B cell (primary cell): Measurements from ENCODE around the gene GABRG3. TPM values are rescaled to one million over a fixed set of nuclear protein-coding genes. Genes with fewer than 3 reads are reported as not detected.

ENCODE experiments used
- ATAC-seq: fragments of 200-7000 bp; cut with Tn5 transposase; one replicate; pipeline ENCODE4 v1.10.0; 2021; ENCODE audit warnings: low read depth, mild to moderate bottlenecking, moderate number of reproducible peaks, moderate library complexity
- CTCF ChIA-PET: fragments of 350-600 bp; sonication (Branson Sonifier 250); formaldehyde crosslinking; loops from one replicate; lab custom pipeline; 2021; ENCODE audit warnings: antibody characterized with exemption, inconsistent platforms; lab: Charles Lee
- POLR2A ChIA-PET: fragments of 350-600 bp; sonication (Branson Sonifier 250); formaldehyde crosslinking; loops from one replicate; lab custom pipeline; 2021; ENCODE audit warnings: antibody characterized with exemption; lab: Charles Lee
- DNase-seq: peaks from one replicate; pipeline ENCODE4 v3.0.0; 2013
- H2AFZ ChIP-seq: 2 replicates; pipeline ENCODE4 v1.6.1; 2012; ENCODE audit warnings: mild to moderate bottlenecking, low read depth, low read length; ENCODE audit not compliant: insufficient read depth, poor library complexity, severe bottlenecking
- H3K27ac ChIP-seq, 2 donors: 1 replicate in 1 of 2; 2 replicates in 1 of 2; pipeline ENCODE4 v1.5.1; 2012 to 2013; ENCODE audit warnings: low read length in 2 of 2, mild to moderate bottlenecking in 2 of 2, moderate library complexity in 1 of 2
- H3K27me3 ChIP-seq, 4 experiments: fragments of 200-600 bp in 1 of 4; sonication (generic) in 1 of 4; replicated peaks in 1 of 4; 1 replicate in 2 of 4; 2 replicates in 2 of 4; pipeline versions ENCODE4 v1.6.1 to v1.7.0; 2013 to 2016; ENCODE audit warnings: low read length in 3 of 4, mild to moderate bottlenecking in 2 of 4, mixed read lengths in 1 of 4, moderate library complexity in 1 of 4; ENCODE audit not compliant: insufficient read depth in 4 of 4, control insufficient read depth in 3 of 4; ENCODE audit errors: control extremely low read depth in 1 of 4
- H3K36me3 ChIP-seq, 2 experiments: replicated peaks in 1 of 2; 1 replicate in 1 of 2; 2 replicates in 1 of 2; pipeline versions ENCODE4 v1.6.1 to v1.7.1; 2013; ENCODE audit warnings: low read length in 1 of 2; ENCODE audit not compliant: insufficient read depth in 2 of 2, control insufficient read depth in 1 of 2; ENCODE audit errors: control extremely low read depth in 1 of 2, extremely low read depth in 1 of 2
- H3K4me1 ChIP-seq, 2 donors: fragments of 200-600 bp in 1 of 2; sonication (generic) in 1 of 2; 1 replicate in 1 of 2; 2 replicates in 1 of 2; pipeline versions ENCODE4 v1.5.1 to v1.6.1; 2013 to 2017; ENCODE audit warnings: low read length in 2 of 2; ENCODE audit not compliant: control insufficient read depth in 2 of 2, insufficient read depth in 2 of 2
- H3K4me2 ChIP-seq: replicated peaks from 2 replicates; pipeline ENCODE3; 2012; ENCODE audit warnings: mild to moderate bottlenecking, low read depth, low read length; ENCODE audit not compliant: poor library complexity, severe bottlenecking
- H3K4me3 ChIP-seq, 5 experiments: fragments of 200-600 bp in 1 of 5; sonication (generic) in 1 of 5; 1 replicate in 3 of 5; 2 replicates in 2 of 5; pipeline versions ENCODE4 v1.5.1 to v1.7.0; 2011 to 2016; ENCODE audit warnings: low read length in 4 of 5, mild to moderate bottlenecking in 4 of 5, low read depth in 2 of 5, control low read depth in 1 of 5, moderate library complexity in 1 of 5; ENCODE audit not compliant: insufficient read depth in 1 of 5; ENCODE audit errors: control extremely low read depth in 1 of 5, extremely low read depth in 1 of 5
- H3K79me2 ChIP-seq: fragments of 200-600 bp; sonication (generic); one replicate; pipeline ENCODE4 v1.6.0; 2016; ENCODE audit warnings: low read length; ENCODE audit not compliant: control insufficient read depth, insufficient read depth
- H3K9ac ChIP-seq: fragments of 200-600 bp; sonication (generic); 2 replicates; pipeline ENCODE4 v1.6.1; 2017; ENCODE audit warnings: mild to moderate bottlenecking, low read length, moderate library complexity
- H3K9me3 ChIP-seq, 3 donors: one replicate each; pipeline versions ENCODE4 v1.6.1 to v1.7.1; 2013; ENCODE audit warnings: low read length in 2 of 3; ENCODE audit not compliant: control insufficient read depth in 2 of 3, insufficient read depth in 1 of 3; ENCODE audit errors: control extremely low read depth in 1 of 3
- H4K20me1 ChIP-seq: 2 replicates; pipeline ENCODE4 v1.6.0; 2012; ENCODE audit warnings: mild to moderate bottlenecking, low read length; ENCODE audit not compliant: insufficient read depth, control insufficient read depth, poor library complexity, severe bottlenecking
- H3K27ac Mint-ChIP-seq: one replicate; pipeline ENCODE4 v1.8.0; 2021; ENCODE audit warnings: mixed read lengths
- H3K27me3 Mint-ChIP-seq: one replicate; pipeline ENCODE4 v1.8.0; 2021; ENCODE audit warnings: mixed read lengths
- H3K4me1 Mint-ChIP-seq: one replicate; pipeline ENCODE4 v1.8.0; 2021; ENCODE audit warnings: mixed read lengths
- H3K4me3 Mint-ChIP-seq: one replicate; pipeline ENCODE4 v1.8.0; 2021; ENCODE audit warnings: mixed read lengths
- H3K9me3 Mint-ChIP-seq: one replicate; pipeline ENCODE4 v1.8.0; 2022; ENCODE audit warnings: mixed read lengths; ENCODE audit not compliant: insufficient read depth
- CTCF ChIP-seq: fragments of 200-600 bp; IDR thresholded peaks from one replicate; pipeline ENCODE4 v1.8.0; 2022; ENCODE audit warnings: antibody characterized with exemption, mild to moderate bottlenecking
- EZH2 ChIP-seq: IDR thresholded peaks from 2 replicates; pipeline ENCODE4 v1.6.1; 2012; ENCODE audit warnings: borderline replicate concordance, low read depth, mild to moderate bottlenecking, moderate library complexity, low read length; ENCODE audit not compliant: insufficient read depth, poor library complexity, severe bottlenecking
- WGBS: methylation state at CpG from one replicate; pipeline ENCODE4 v1.1.5; 2013; ENCODE audit warnings: missing lambda C conversion rate; ENCODE audit not compliant: insufficient coverage; 5-methylcytosine and 5-hydroxymethylcytosine counted together
- intact Hi-C: fragments of 100-400 bp; cut with micrococcal nuclease; formaldehyde crosslinking; loops from one replicate; pipeline ENCODE4 v1.10.0; 2022
- polyA plus RNA-seq: library from polyadenylated mRNA; depleted of rRNA; stranded (reverse); fragments of >200 nt; gene quantifications from 2 replicates; pipeline ENCODE4 v1.2.3, GENCODE V29; 2012
- total RNA-seq, 2 donors: library from RNA; stranded (reverse); fragments of 120-200 nt in 1 of 2; gene quantifications; 1 replicate in 1 of 2; 2 replicates in 1 of 2; pipeline versions ENCODE4 v1.2.3 to v1.2.4, GENCODE V29; 2013 to 2022

The GABRG3 gene
- total and polyA plus RNA-seq, 2 donors (not counting 1 experiment from before 2014, with no cell fraction given): not detected

GRCh38 chr15:27428151-27428550, 457.2 kb downstream of the GABRG3 start:
- Histone ChIP-seq H2AFZ (no peak overlapping the region), H3K27me3 (no peaks in the 10 kb centered on the region), H4K20me1 (no peaks in the 10 kb centered on the region), H3K36me3 (no peaks in the 10 kb centered on the region), H3K79me2 (no peaks in the 10 kb centered on the region), H3K9me3 (peaks cover 2 to 7% (median 3%) of the 10 kb centered on the region in 3 donors), H3K9ac (no peak overlapping the region), H3K4me1 (no peaks in the 10 kb centered on the region), H3K4me2 (no peak overlapping the region), H3K4me3 (no peak overlapping the region), H3K27ac (no peak overlapping the region)
- DNase-seq: no peak
- no peak for ATAC-seq
- peaks cover 6% of the 10 kb centered on the region for H3K9me3 Mint-ChIP-seq
- no peak overlapping the region for H3K27ac Mint-ChIP-seq
- TF ChIP-seq CTCF (no peak), EZH2 (no peak)
- H3K4me3 Mint-ChIP-seq: no peak overlapping the region
- H3K4me1 Mint-ChIP-seq: no peaks in the 10 kb centered on the region
- POLR2A ChIA-PET: no interaction called here
- WGBS: 88% methylated on average over 1 of the region's 3 CpGs
- CTCF ChIA-PET: no interaction called here
- H3K27me3 Mint-ChIP-seq: no peaks in the 10 kb centered on the region
- intact Hi-C loops: no loop called here

GRCh38 chr15:27429577-27429976, 458.6 kb downstream of the GABRG3 start:
- H3K9me3 ChIP-seq: peaks cover 2 to 4% (median 3%) of the 10 kb centered on the region in 3 donors
- no peaks in the 10 kb centered on the region for H4K20me1 ChIP-seq
- no peak for DNase-seq
- Mint-ChIP-seq H3K4me3 (no peak overlapping the region), H3K27me3 (no peaks in the 10 kb centered on the region), H3K4me1 (no peaks in the 10 kb centered on the region), H3K9me3 (peaks cover 6% of the 10 kb centered on the region), H3K27ac (no peak overlapping the region)
- H3K79me2 ChIP-seq: no peaks in the 10 kb centered on the region
- H3K4me1 ChIP-seq: no peaks in the 10 kb centered on the region
- no peak overlapping the region for H3K4me3 ChIP-seq
- H3K9ac ChIP-seq: no peak overlapping the region
- H3K27me3 ChIP-seq: no peaks in the 10 kb centered on the region
- ChIA-PET CTCF (no interaction called here), POLR2A (no interaction called here)
- H2AFZ ChIP-seq: no peak overlapping the region
- H3K27ac ChIP-seq: no peak overlapping the region
- no peaks in the 10 kb centered on the region for H3K36me3 ChIP-seq
- TF ChIP-seq EZH2 (no peak), CTCF (no peak)
- WGBS: 100% methylated on average over 2 of the region's 4 CpGs
- intact Hi-C loops: no loop called here
- no peak overlapping the region for H3K4me2 ChIP-seq
- no peak for ATAC-seq
